Vagina (tissue), 2 donors: Measurements from ENCODE around the gene ELANE. TPM values are rescaled to one million over a fixed set of nuclear protein-coding genes. Genes with fewer than 3 reads are reported as not detected.

Experiments
- DNase-seq, 2 donors: peaks; one replicate each; pipeline ENCODE4 v3.0.0-alpha.2; 2017; ENCODE audit errors: extremely low spot score in 2 of 2
- H3K27ac ChIP-seq: fragments of 200-600 bp; sonication (generic); one replicate; pipeline ENCODE4 v1.5.1; 2019
- H3K27me3 ChIP-seq: fragments of 200-600 bp; sonication (generic); one replicate; pipeline ENCODE4 v1.5.1; 2019
- H3K36me3 ChIP-seq, 2 donors: fragments of 200-600 bp; sonication (generic); one replicate each; pipeline ENCODE4 v1.5.1; 2017 to 2019
- H3K4me1 ChIP-seq: fragments of 200-600 bp; sonication (generic); one replicate; pipeline ENCODE4 v1.5.1; 2019
- H3K4me3 ChIP-seq, 2 donors: fragments of 200-600 bp; sonication (generic); 1 replicate in 1 of 2; 2 replicates in 1 of 2; pipeline ENCODE4 v1.5.1; 2016 to 2019
- H3K9me3 ChIP-seq: fragments of 200-600 bp; sonication (generic); one replicate; pipeline ENCODE4 v1.5.1; 2019
- CTCF ChIP-seq, 3 experiments: fragments of 450-650 bp in 2 of 3; fragments of 200-600 bp in 1 of 3; sonication (generic) in 1 of 3; IDR thresholded peaks; one replicate each; pipeline ENCODE4 v1.5.1; 2017 to 2019; ENCODE audit warnings: antibody characterized with exemption in 3 of 3, mild to moderate bottlenecking in 2 of 3, moderate library complexity in 2 of 3
- POLR2A ChIP-seq, 2 donors: fragments of 450-650 bp; IDR thresholded peaks; one replicate each; pipeline ENCODE4 v1.6.1; 2017; ENCODE audit warnings: antibody characterized with exemption in 2 of 2, mild to moderate bottlenecking in 2 of 2, moderate library complexity in 2 of 2
- POLR2AphosphoS5 ChIP-seq, 2 donors: sonication (generic); formaldehyde crosslinking; IDR thresholded peaks; one replicate each; pipeline ENCODE4 v1.9.0; 2017; ENCODE audit warnings: antibody characterized with exemption in 2 of 2, mild to moderate bottlenecking in 2 of 2, low read depth in 1 of 2; ENCODE audit not compliant: insufficient read depth in 1 of 2
- intact Hi-C: fragments of 100-400 bp; cut with DNase I; formaldehyde crosslinking; loops from one replicate; pipeline ENCODE4 v1.15.1; 2023
- total RNA-seq: library from RNA; depleted of rRNA; stranded (reverse); fragments of >200 nt; gene quantifications from one replicate; pipeline ENCODE4 v1.2.3, GENCODE V29; 2016

ELANE gene
- total RNA-seq, 1 donor from 2014 or later, result not detected

- TF ChIP-seq POLR2AphosphoS5 (IDR thresholded peaks at IDR 0.05; ENCODE audit: insufficient read depth in 1 of 2, low read depth in 1 of 2), result no peak
- no peak for TF ChIP-seq POLR2A (IDR thresholded peaks at IDR 0.05)
- no peak for TF ChIP-seq CTCF (IDR thresholded peaks at IDR 0.05)
- H3K36me3 ChIP-seq, result peaks cover 0 to 65% of the 10 kb centered on the region in 2 donors
- DNase-seq, result no peak
- intact Hi-C loops, result loop anchor here (5.0 kb wide), 1 partner anchor 43 kb away; no protein-coding TSS in a partner anchor
- no peaks in the 10 kb centered on the region for H3K9me3 ChIP-seq
- H3K27ac ChIP-seq, result no peak overlapping the region
- H3K27me3 ChIP-seq, result no peaks in the 10 kb centered on the region
- H3K4me1 ChIP-seq, result peaks cover 45% of the 10 kb centered on the region
- no peak overlapping the region for H3K4me3 ChIP-seq
These were observed 47.5 kb upstream of the ELANE start for GRCh38 chr19:804419-805165.

- H3K36me3 ChIP-seq, result peaks cover 0 to 70% of the 10 kb centered on the region in 2 donors
- peaks cover 39% of the 10 kb centered on the region for H3K4me1 ChIP-seq
- no peak overlapping the region for H3K4me3 ChIP-seq
- H3K9me3 ChIP-seq, result no peaks in the 10 kb centered on the region
- H3K27me3 ChIP-seq, result no peaks in the 10 kb centered on the region
- no peak for DNase-seq
- intact Hi-C loops, result no loop called here
- H3K27ac ChIP-seq, result no peak overlapping the region
- TF ChIP-seq POLR2A (IDR thresholded peaks at IDR 0.05), result no peak
- TF ChIP-seq POLR2AphosphoS5 (IDR thresholded peaks at IDR 0.05; ENCODE audit: insufficient read depth in 1 of 2, low read depth in 1 of 2), result no peak
- no peak for TF ChIP-seq CTCF (IDR thresholded peaks at IDR 0.05)
These were observed 46.9 kb upstream of the ELANE start for GRCh38 chr19:805166-805551.

- peaks cover 32% of the 10 kb centered on the region for H3K4me1 ChIP-seq
- no peak overlapping the region for H3K27ac ChIP-seq
- intact Hi-C loops, result no loop called here
- DNase-seq, result no peak
- no peaks in the 10 kb centered on the region for H3K9me3 ChIP-seq
- peaks cover 0 to 77% of the 10 kb centered on the region in 2 donors for H3K36me3 ChIP-seq
- TF ChIP-seq POLR2AphosphoS5 (IDR thresholded peaks at IDR 0.05; ENCODE audit: insufficient read depth in 1 of 2, low read depth in 1 of 2), result no peak
- no peak for TF ChIP-seq CTCF (IDR thresholded peaks at IDR 0.05)
- TF ChIP-seq POLR2A (IDR thresholded peaks at IDR 0.05), result no peak
- no peaks in the 10 kb centered on the region for H3K27me3 ChIP-seq
- H3K4me3 ChIP-seq, result no peak overlapping the region
These were observed 46.2 kb upstream of the ELANE start for GRCh38 chr19:805600-806550.

- H3K9me3 ChIP-seq, result no peaks in the 10 kb centered on the region
- intact Hi-C loops, result no loop called here
- no peak overlapping the region for H3K27ac ChIP-seq
- no peaks in the 10 kb centered on the region for H3K27me3 ChIP-seq
- TF ChIP-seq CTCF (IDR thresholded peaks at IDR 0.05) (no peak), POLR2A (IDR thresholded peaks at IDR 0.05) (no peak), POLR2AphosphoS5 (IDR thresholded peaks at IDR 0.05; ENCODE audit: insufficient read depth in 1 of 2, low read depth in 1 of 2) (no peak)
- H3K4me3 ChIP-seq, result no peak overlapping the region
- peaks cover 0 to 88% of the 10 kb centered on the region in 2 donors for H3K36me3 ChIP-seq
- H3K4me1 ChIP-seq, result peaks cover 22% of the 10 kb centered on the region
- DNase-seq, result no peak
These were observed 45.2 kb upstream of the ELANE start for GRCh38 chr19:806815-807421.
